ENCODE measurements around the gene CMKLR1. TPM values are rescaled to one million over a fixed set of nuclear protein-coding genes. Genes with fewer than 3 reads are reported as not detected.

CMKLR1 gene
- total and polyA plus RNA-seq, 10 of the 15 experiments (the other 5 are each of a cell fraction or from before 2014, with no cell fraction given), result 13.8 to 52.3 (median 26.2) TPM

- Histone ChIP-seq H3K79me2 (ENCODE audit: control insufficient read depth, insufficient read depth, low read length) (peaks cover 2% of the 10 kb centered on the region), H3K9me3 (replicated peaks; ENCODE audit: control insufficient read depth, insufficient read depth, low read length) (peaks cover 4% of the 10 kb centered on the region; the same call in 1 of the 3 replicates), H3K9ac (ENCODE audit: control insufficient read depth, insufficient read depth, low read length) (no peak overlapping the region), H4K20me1 (ENCODE audit: control insufficient read depth, insufficient read depth) (no peaks in the 10 kb centered on the region), H3K4me1 (ENCODE audit: control insufficient read depth, insufficient read depth, low read length) (peaks cover 64% of the 10 kb centered on the region), H3K36me3 (ENCODE audit: control insufficient read depth in 2 of 2, insufficient read depth in 2 of 2, low read length in 1 of 2) (peaks cover 0 to 6% of the 10 kb centered on the region in 2 experiments; a peak in 1 of 4 replicates), H2AFZ (ENCODE audit: control insufficient read depth, low read depth, low read length) (no peak overlapping the region), H3K4me2 (ENCODE audit: control insufficient read depth, insufficient read depth) (no peak overlapping the region), H3K27ac (ENCODE audit: control insufficient read depth, insufficient read depth) (no peak overlapping the region), H3K4me3 (no peak overlapping the region), H3K27me3 (replicated peaks in 1 of 2; ENCODE audit: control insufficient read depth in 2 of 2, insufficient read depth in 2 of 2, low read length in 1 of 2) (no peaks in the 10 kb centered on the region)
- FAIRE-seq (no peak), ATAC-seq (no peak), DNase-seq (ENCODE audit: low read depth, low spot score) (no peak)
- ChIA-PET CTCF (no interaction called here), SMC1A (ENCODE audit: uncharacterized antibody, unreplicated experiment) (interaction anchor here (0.8 kb wide), 1 partner anchor 9 kb away, joined by 5 read pairs; no protein-coding TSS in a partner anchor), RAD21 (ENCODE audit: unreplicated experiment) (no interaction called here), POLR2A (no interaction called here)
- in situ Hi-C loops (cut with MboI), result no loop called here
- intact Hi-C loops (cut with micrococcal nuclease; ENCODE audit: unreplicated experiment), result no loop called here
- no peak for TF ChIP-seq SIN3A (IDR thresholded peaks at IDR 0.05; ENCODE audit: low read depth, low read length)
- no peak for TF ChIP-seq MLLT1 (IDR thresholded peaks at IDR 0.05)
- TF ChIP-seq FOXM1 (IDR thresholded peaks at IDR 0.05; ENCODE audit: low read depth, low read length), result no peak
- TF ChIP-seq POLR2AphosphoS2 (IDR thresholded peaks at IDR 0.05; ENCODE audit: low read depth, low read length), result no peak
- TF ChIP-seq HSF1 (IDR thresholded peaks at IDR 0.05; ENCODE audit: low read depth, low read length), result no peak
- no peak for TF ChIP-seq KLF5 (IDR thresholded peaks at IDR 0.05; ENCODE audit: partially characterized antibody)
- no peak for TF ChIP-seq CEBPZ (IDR thresholded peaks at IDR 0.05; ENCODE audit: low read depth, low read length)
- no peak for TF ChIP-seq BCL3 (IDR thresholded peaks at IDR 0.05; ENCODE audit: borderline replicate concordance, insufficient read depth, low read depth, low read length, poor library complexity, severe bottlenecking)
- TF ChIP-seq NRF1 (conservative IDR thresholded peaks at IDR 0.05; ENCODE audit: low read depth, low read length), result no peak
- TF ChIP-seq RAD51 (IDR thresholded peaks at IDR 0.05), result no peak
- BruUV-seq (replicated peaks), result no TSS peak
- WGBS (ENCODE audit: insufficient coverage, insufficient replicate concordance, low lambda C conversion rate, missing lambda C conversion rate), result 65% methylated on average over 8 of the region's 8 CpGs
Measured at GRCh38 chr12:108303703-108304102, 35.4 kb downstream of the CMKLR1 start.
